PC-9 (cell line): Measurements from ENCODE around the gene COL24A1.

Source experiments
- CTCF ChIP-seq: fragments of 200-600 bp; sonication (generic); conservative IDR thresholded peaks from 2 replicates; pipeline ENCODE4 v1.6.1; 2017; ENCODE audit warnings: mixed run types, antibody characterized with exemption, mild to moderate bottlenecking, moderate library complexity
- EZH2 ChIP-seq: fragments of 200-600 bp; sonication (generic); IDR thresholded peaks from 2 replicates; pipeline ENCODE4 v1.8.0; 2017; ENCODE audit warnings: antibody characterized with exemption, low read depth

GRCh38 chr1:85991261-85991660 lies 165.3 kb downstream of the COL24A1 start:
- no peak for TF ChIP-seq CTCF
- TF ChIP-seq EZH2, result no peak
